ENCODE results near the gene CCNG1.
"Not testable (repeated sequence)": the region's sequence is repeated elsewhere in the genome, so short reads cannot be mapped to it uniquely, and the experiment has no call there.

CCNG1 gene, protein sequence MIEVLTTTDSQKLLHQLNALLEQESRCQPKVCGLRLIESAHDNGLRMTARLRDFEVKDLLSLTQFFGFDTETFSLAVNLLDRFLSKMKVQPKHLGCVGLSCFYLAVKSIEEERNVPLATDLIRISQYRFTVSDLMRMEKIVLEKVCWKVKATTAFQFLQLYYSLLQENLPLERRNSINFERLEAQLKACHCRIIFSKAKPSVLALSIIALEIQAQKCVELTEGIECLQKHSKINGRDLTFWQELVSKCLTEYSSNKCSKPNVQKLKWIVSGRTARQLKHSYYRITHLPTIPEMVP

GRCh38 chr5:163437309-163438182 is at the start of gene CCNG1:
Gene CCNG1 (plus strand): TSS chr5:163437595. CDS start chr5:163439257, 1,662 bp downstream.
- DNase-seq (ENCODE audit: low spot score): peak; percentile 97

DNA sequence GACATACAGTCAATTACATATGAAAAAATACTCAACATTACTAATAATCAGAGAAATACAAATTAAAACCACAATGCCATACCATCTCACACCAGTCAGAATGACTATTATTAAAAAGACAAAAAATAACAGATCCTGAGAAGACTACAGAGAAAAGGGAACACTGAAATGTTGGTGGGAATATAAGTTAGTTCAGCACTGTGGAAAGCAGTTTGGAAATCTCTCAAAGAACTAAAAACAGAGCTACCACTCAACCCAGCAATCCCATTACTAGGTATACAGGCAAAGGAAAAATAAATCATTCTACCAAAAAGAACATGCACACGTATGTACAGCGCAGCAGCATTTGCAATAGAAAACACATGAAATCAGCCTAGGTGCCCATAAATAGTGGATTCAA is 41.6 kb upstream of the CCNG1 start:
- DNase-seq (ENCODE audit: low spot score): no peak

DNA sequence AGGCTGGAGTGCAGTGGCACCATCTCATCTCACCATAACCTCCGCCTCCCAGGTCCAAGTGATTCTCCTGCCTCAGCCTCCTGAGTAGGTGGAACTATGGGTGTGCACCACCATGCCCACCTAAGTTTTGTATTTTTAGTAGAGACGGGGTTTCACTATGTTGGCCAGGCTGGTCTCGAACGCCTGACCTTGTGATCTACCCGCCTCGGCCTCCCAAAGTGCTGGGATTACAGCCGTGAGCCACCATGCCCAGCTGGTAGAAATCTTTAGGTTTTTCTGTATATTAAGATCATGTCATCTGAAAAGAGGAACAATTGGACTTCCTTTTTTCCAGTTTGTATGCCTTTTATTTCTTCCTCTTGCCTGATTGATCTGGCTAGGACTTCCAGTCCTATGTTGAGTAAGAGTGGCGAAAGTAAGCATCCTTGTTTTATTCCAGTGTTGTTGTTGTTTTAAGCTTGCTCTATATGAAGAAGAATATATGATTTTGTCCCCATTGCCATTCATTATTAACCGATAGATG is 40.5 kb upstream of the CCNG1 start:
- not testable (repeated sequence) for DNase-seq (ENCODE audit: low spot score)

DNA sequence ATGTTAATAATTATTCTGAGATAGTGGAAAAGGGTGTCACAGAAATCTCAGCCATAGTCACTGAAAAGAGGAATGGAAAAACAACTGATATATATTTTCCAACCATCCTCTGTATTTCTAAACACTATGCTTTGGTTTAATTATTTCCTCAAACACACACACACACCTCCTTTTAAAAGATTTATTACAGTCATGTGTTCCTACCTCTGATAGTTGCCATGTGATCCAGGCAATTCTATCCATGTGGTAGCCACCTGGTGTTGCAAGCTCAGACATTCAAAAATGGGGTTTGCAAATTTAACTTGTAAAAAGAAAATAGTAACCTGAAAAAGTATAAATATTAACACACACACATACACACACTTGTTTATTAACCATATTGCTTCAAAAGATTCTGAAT is 40.0 kb upstream of the CCNG1 start:
- DNase-seq (ENCODE audit: low spot score): no peak

DNA sequence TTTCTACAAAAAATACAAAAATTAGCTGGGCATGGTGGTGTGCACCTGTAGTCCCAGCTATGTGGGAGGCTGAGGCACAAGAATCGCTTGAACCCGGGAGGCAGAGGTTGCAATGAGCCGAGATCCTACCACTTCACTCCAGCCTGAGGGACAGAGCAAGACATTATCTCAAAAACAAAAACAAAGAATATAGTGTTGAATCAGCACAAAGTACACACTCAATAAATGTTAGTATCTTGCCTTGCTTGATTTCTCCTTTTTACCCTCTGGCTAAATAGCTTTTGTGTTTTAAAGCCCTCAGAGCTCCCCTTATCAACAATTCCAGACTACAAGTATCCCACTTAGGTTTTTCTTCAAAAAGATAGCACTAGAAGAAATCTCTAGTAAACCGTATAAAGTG is 37.5 kb upstream of the CCNG1 start:
- no peak for DNase-seq (ENCODE audit: low spot score)

GRCh38 chr5:163401271-163401670 is 36.1 kb upstream of the CCNG1 start:
- no peak for DNase-seq (ENCODE audit: low spot score)

DNA sequence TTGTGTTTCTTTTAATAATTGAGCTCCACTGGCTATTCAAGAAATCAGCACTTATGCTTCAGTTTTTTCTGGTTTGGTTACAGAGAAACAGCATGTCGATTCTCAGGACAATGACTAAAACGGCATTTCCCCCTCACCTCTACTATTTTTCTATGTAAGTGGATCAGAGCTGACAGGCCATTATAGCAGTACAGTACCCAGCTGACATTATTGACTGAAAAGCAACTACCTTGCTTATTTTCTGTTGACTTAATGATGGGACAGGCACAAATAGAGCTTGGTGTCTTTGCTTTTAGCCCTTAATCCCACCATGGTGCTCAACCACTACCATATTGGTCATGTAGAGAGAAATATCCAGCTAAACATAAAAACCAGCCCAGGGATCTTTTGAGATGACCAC is 35.4 kb upstream of the CCNG1 start:
- DNase-seq (ENCODE audit: low spot score): no peak

- DNase-seq (ENCODE audit: low spot score): no peak
Measured at GRCh38 chr5:163404364-163405173, 32.8 kb upstream of the CCNG1 start.

GRCh38 chr5:163407034-163407655 is 30.2 kb upstream of the CCNG1 start:
- no peak for DNase-seq (ENCODE audit: low spot score)

DNA sequence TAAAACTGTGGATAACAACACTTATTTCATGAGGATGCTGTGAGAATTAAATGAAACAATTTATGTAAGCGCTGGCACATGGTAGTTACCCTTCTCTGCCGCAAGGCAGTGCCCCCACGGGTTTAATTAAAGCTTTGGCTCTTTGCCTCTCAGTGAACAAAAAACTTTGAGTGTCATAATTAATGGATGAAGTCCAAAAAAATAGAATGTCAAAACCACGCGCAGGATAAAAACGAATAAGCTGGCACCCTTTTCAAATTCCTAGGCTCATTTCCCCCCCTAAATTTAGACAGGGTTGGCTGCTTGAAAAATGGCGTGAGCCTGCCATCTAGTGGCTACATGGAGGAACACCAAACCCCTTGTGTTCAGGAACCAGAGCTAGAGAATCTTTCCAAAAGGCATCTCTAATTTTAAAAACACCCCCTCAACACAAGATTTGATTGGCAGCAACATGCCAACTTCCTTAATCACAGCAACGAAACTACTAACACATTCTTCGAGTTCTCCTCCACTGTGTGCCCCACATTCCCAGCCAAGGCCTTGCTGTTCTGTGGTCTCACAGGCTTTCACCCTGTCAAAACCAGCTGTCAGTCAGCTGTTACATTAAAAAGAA is 29.0 kb upstream of the CCNG1 start:
- peak; percentile 63 for DNase-seq (ENCODE audit: low spot score)

- no peak for DNase-seq (ENCODE audit: low spot score)
Measured at GRCh38 chr5:163409384-163409783, 28.0 kb upstream of the CCNG1 start.

- DNase-seq (ENCODE audit: low spot score): no peak
Measured at GRCh38 chr5:163410505-163410904, 26.9 kb upstream of the CCNG1 start.

DNA sequence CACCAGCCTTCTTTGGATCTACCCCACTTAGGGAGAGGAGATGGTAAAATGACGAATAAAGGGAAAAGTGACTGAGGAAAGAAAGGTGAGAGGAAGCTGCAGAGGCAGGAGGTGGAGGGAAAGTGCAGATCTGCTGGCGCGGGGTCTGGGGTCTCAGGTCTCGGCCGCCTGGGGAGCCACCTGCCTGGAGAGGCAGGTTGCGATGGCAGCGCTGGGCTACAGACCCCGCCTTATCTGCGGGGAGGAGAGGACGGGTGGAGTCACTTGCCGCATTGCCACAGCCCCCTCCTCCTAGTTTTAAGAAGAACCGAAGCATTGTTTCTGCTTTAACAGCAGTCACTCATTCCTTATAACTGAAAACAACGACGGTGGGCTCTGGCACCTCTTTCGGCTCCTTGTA is 21.7 kb upstream of the CCNG1 start:
- DNase-seq (ENCODE audit: low spot score): peak; percentile 29

GRCh38 chr5:163424836-163425235 is 12.6 kb upstream of the CCNG1 start:
- no peak for DNase-seq (ENCODE audit: low spot score)

DNA sequence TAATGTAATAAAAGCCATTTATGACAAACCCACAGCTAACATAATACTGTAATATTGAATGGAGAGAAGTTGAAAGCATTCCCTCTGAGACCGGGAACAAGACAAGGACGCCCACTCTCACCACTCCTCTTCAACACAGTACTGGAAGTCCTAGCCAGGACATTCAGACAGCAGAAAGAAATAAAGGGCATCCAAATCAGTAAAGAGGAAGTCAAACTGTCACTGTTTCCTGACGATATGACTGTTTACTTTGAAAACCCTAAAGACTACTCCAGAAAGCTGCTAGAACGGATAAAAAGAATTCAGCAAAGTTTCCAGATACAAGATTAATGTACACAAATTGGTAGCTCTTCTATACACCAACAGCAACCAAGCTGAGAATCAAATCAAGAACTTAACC is 11.3 kb upstream of the CCNG1 start:
- DNase-seq (ENCODE audit: low spot score): not testable (repeated sequence)

- no peak for DNase-seq (ENCODE audit: low spot score)
Measured at GRCh38 chr5:163432544-163432943, 4.9 kb upstream of the CCNG1 start.

- no peak for DNase-seq (ENCODE audit: low spot score)
Measured at GRCh38 chr5:163433271-163433670, 4.1 kb upstream of the CCNG1 start.

DNA sequence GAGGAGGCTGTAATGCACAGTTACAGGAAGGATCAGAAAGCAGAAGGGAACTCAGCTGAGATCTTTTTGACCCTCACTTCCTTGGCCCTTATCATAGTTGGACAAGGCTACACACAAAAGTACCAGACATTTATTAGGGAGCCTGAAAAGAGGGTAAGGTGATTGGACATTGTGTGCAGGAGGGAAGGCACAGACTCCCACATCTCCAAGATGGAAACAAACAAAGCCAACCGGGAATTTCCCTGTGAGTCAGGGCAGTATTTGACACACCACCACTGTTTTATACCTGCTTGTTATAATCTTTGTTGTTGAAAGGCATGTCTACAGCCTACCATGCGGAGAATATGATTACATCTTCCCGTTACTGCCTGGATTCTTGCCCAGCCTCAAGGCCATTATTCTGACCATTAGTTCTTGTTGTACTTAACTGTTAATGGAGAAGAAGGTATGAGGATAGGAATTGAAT is 3.0 kb upstream of the CCNG1 start:
- no peak for DNase-seq (ENCODE audit: low spot score)

GRCh38 chr5:163436515-163436914 is 880 bp upstream of the CCNG1 start:
- DNase-seq (ENCODE audit: low spot score): no peak

- no peak for DNase-seq (ENCODE audit: low spot score)
Measured at GRCh38 chr5:163437011-163437308, 435 bp upstream of the CCNG1 start.

DNA sequence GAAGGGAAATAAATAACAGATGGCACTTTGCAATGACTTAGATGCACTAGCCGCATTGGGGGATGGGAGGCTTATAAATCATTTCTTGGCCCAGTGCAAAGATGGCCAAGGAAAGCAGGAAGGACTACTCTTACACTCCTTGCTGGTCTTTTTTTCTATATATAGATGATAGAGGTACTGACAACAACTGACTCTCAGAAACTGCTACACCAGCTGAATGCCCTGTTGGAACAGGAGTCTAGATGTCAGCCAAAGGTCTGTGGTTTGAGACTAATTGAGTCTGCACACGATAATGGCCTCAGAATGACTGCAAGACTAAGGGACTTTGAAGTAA is 1.7 kb downstream of the CCNG1 start:
- DNase-seq (ENCODE audit: low spot score): no peak

DNA sequence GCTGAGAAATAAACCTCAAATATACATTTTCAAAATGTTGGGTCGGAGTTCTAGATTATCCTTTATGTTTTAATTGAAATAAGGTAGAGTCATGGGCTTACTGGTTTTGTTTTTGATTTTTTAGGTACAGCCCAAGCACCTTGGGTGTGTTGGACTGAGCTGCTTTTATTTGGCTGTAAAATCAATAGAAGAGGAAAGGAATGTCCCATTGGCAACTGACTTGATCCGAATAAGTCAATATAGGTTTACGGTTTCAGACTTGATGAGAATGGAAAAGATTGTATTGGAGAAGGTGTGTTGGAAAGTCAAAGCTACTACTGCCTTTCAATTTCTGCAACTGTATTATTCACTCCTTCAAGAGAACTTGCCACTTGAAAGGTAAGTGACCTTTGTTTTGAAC is 3.6 kb downstream of the CCNG1 start:
- no peak for DNase-seq (ENCODE audit: low spot score)

All from iPS-NIHi11 (cell line).